ENCODE data around the gene TRIAP1. TPM values are rescaled to one million over a fixed set of nuclear protein-coding genes. Genes with fewer than 3 reads are reported as not detected.
"Not testable (repeated sequence)": the region's sequence is repeated elsewhere in the genome, so short reads cannot be mapped to it uniquely, and the experiment has no call there.

Gene TRIAP1
- total RNA-seq = 10 to 100 TPM; 11.5 to 16.2 (median 12.8) TPM
- polyA plus RNA-seq = 16.8 TPM
- long read RNA-seq, donor 1, transcript TRIAP1-202 (2 exons, 1,182 nt) = major isoform, 12 of 12 reads
- long read RNA-seq, donor 1, partial matches to known transcripts = 0 of 12 reads
- long read RNA-seq, donor 1, other reads (novel, unspliced or antisense) = 0 of 12 reads
- long read RNA-seq, donor 2, transcript TRIAP1-202 (2 exons, 1,182 nt) = major isoform, 5 of 7 reads
- long read RNA-seq, donor 2, partial matches to known transcripts = 0 of 7 reads
- long read RNA-seq, donor 2, other reads (novel, unspliced or antisense) = 2 of 7 reads
- long read RNA-seq, donor 3, transcript TRIAP1-202 (2 exons, 1,182 nt) = major isoform, 20 of 20 reads
- long read RNA-seq, donor 3, partial matches to known transcripts = 0 of 20 reads
- long read RNA-seq, donor 3, other reads (novel, unspliced or antisense) = 0 of 20 reads
- long read RNA-seq, donor 4, partial matches to known transcripts = 0 of 5 reads
- long read RNA-seq, donor 4, other reads (novel, unspliced or antisense) = 1 of 5 reads

GRCh38 chr12:120445911-120446843 is at the start of gene TRIAP1, which contains the start of gene GATC:
Gene TRIAP1, minus strand, starts transcription at chr12:120446384. Its CDS starts 12 bp downstream, at chr12:120446372.
Gene GATC, plus strand, starts transcription at chr12:120446444. Its CDS starts 37 bp downstream, at chr12:120446481.
- Histone ChIP-seq H3K9me3 (ENCODE audit: control insufficient read depth, low read length) (no peaks in the 10 kb centered on the region), H3K4me1 (ENCODE audit: control insufficient read depth, insufficient read depth, low read length) (peaks cover 5% of the 10 kb centered on the region), H3K4me3 (ENCODE audit: low read length) (peak within 1 kb of the TSS; percentile 84), H3K27me3 (ENCODE audit: control insufficient read depth, insufficient read depth) (no peaks in the 10 kb centered on the region), H3K27ac (ENCODE audit: low read length) (peak within 1 kb of the TSS; percentile 83)
- peak; percentile 97 to 98 for ATAC-seq
- DNase-seq = peak; percentile 84 to 94 (median 94)
- under 1% methylated on average over 73 of the region's 73 CpGs for WGBS
- intact Hi-C loops (cut with DNase I) = no loop called here

- no peaks in the 10 kb centered on the region for H3K27me3 ChIP-seq (ENCODE audit: control insufficient read depth, insufficient read depth)
- peak overlapping the region; percentile 59 for H3K4me3 ChIP-seq (ENCODE audit: low read length)
- no peaks in the 10 kb centered on the region for H3K9me3 ChIP-seq (ENCODE audit: control insufficient read depth, low read length)
- peaks cover 3% of the 10 kb centered on the region for H3K4me1 ChIP-seq (ENCODE audit: control insufficient read depth, insufficient read depth, low read length)
- WGBS = 16% methylated on average over 17 of the region's 17 CpGs
- ATAC-seq (peak in 1 of 2 donors; percentile 1), DNase-seq (peak in 1 of 3 donors; percentile 53)
- intact Hi-C loops (cut with DNase I) = no loop called here
- H3K27ac ChIP-seq (ENCODE audit: low read length) = no peak overlapping the region
Observed at GRCh38 chr12:120495186-120495730, 49.1 kb upstream of the TRIAP1 start.

GRCh38 chr12:120490833-120491512 is 44.8 kb upstream of the TRIAP1 start:
- Histone ChIP-seq H3K4me3 (ENCODE audit: low read length) (no peak overlapping the region), H3K27ac (ENCODE audit: low read length) (no peak overlapping the region), H3K9me3 (ENCODE audit: control insufficient read depth, low read length) (no peaks in the 10 kb centered on the region), H3K27me3 (ENCODE audit: control insufficient read depth, insufficient read depth) (no peaks in the 10 kb centered on the region), H3K4me1 (ENCODE audit: control insufficient read depth, insufficient read depth, low read length) (peaks cover 3% of the 10 kb centered on the region)
- WGBS = 66% methylated on average over 2 of the region's 2 CpGs
- intact Hi-C loops (cut with DNase I) = no loop called here
- DNase-seq = peak; percentile 44 to 76 (median 73)
- peak in 1 of 2 donors; percentile 9 for ATAC-seq

DNA sequence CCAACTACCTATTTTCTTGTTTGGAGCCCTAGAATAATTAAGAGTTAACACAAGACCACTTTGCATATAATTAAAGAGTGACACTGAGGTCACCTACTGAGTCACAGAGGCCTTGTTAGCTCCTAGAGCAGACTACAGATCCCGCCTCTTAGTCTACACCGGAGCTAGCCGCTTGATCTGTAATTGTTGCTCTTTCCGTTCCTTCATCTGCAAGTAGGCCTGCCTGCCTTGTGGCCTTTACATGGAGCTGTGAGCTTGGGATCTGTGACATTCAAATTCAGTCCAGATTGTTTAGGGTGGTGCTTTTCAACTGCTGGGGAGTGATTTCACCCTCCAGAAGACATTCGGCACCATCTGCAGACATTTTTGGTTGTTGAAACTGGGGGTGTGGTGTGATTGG is 44.1 kb upstream of the TRIAP1 start:
- H3K4me1 ChIP-seq (ENCODE audit: control insufficient read depth, insufficient read depth, low read length) = peaks cover 3% of the 10 kb centered on the region
- WGBS = 93% methylated on average over 5 of the region's 5 CpGs
- no peaks in the 10 kb centered on the region for H3K27me3 ChIP-seq (ENCODE audit: control insufficient read depth, insufficient read depth)
- H3K27ac ChIP-seq (ENCODE audit: low read length) = no peak overlapping the region
- DNase-seq (no peak), ATAC-seq (no peak)
- H3K9me3 ChIP-seq (ENCODE audit: control insufficient read depth, low read length) = no peaks in the 10 kb centered on the region
- no peak overlapping the region for H3K4me3 ChIP-seq (ENCODE audit: low read length)
- intact Hi-C loops (cut with DNase I) = no loop called here

- WGBS = 88% methylated on average over 4 of the region's 4 CpGs
Observed at GRCh38 chr12:120489018-120489417, 42.8 kb upstream of the TRIAP1 start.

DNA sequence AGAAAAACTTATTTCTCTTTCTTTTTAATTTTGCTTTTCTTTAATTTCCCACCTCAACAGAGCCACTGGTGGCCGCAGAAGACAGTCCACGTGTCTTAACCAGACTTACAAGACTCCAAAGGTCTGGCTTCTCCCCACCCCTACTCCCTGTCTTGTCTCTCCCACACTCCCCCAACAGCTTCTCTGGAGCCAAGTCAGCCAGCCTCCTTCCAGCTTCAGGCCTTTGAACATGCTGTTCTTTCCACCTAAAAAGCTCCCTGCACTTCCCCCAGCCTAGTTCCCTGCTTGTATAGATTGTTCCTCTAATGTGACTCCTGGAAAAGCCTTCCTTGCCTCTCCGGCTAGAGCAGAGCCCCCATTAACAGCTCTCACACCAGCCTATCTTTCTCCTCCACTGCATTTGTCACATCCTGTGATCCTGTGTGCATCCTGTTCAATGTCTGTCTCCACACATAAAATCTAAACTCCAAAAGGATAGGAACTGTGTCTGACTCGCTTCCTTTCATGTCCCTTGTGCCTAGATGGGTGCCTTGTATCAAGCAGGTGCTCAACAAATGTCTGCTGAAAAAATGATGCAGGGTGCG is 42.0 kb upstream of the TRIAP1 start:
- Histone ChIP-seq H3K4me1 (ENCODE audit: control insufficient read depth, insufficient read depth, low read length) (no peaks in the 10 kb centered on the region), H3K9me3 (ENCODE audit: control insufficient read depth, low read length) (no peaks in the 10 kb centered on the region), H3K4me3 (ENCODE audit: low read length) (no peak overlapping the region), H3K27me3 (ENCODE audit: control insufficient read depth, insufficient read depth) (no peaks in the 10 kb centered on the region), H3K27ac (ENCODE audit: low read length) (no peak overlapping the region)
- DNase-seq (no peak), ATAC-seq (no peak)
- intact Hi-C loops (cut with DNase I) = no loop called here
- 69% methylated on average over 5 of the region's 5 CpGs for WGBS

More at GRCh38 chr12:120489018-120489417, 42.8 kb upstream of the TRIAP1 start:
- intact Hi-C loops (cut with DNase I) = no loop called here
- no peak for DNase-seq
- Histone ChIP-seq H3K9me3 (ENCODE audit: control insufficient read depth, low read length) (no peaks in the 10 kb centered on the region), H3K4me1 (ENCODE audit: control insufficient read depth, insufficient read depth, low read length) (no peaks in the 10 kb centered on the region), H3K27me3 (ENCODE audit: control insufficient read depth, insufficient read depth) (no peaks in the 10 kb centered on the region), H3K4me3 (ENCODE audit: low read length) (no peak overlapping the region), H3K27ac (ENCODE audit: low read length) (no peak overlapping the region)
- no peak for ATAC-seq

GRCh38 chr12:120487552-120487951 is 41.4 kb upstream of the TRIAP1 start:
- H3K4me3 ChIP-seq (ENCODE audit: low read length); ATAC-seq; H3K4me1 ChIP-seq (ENCODE audit: control insufficient read depth, insufficient read depth, low read length); intact Hi-C loops (cut with DNase I); H3K27me3 ChIP-seq (ENCODE audit: control insufficient read depth, insufficient read depth); H3K27ac ChIP-seq (ENCODE audit: low read length); DNase-seq; H3K9me3 ChIP-seq (ENCODE audit: control insufficient read depth, low read length): not testable (repeated sequence)
- WGBS = 70% methylated on average over 7 of the region's 7 CpGs

- Histone ChIP-seq H3K27ac (ENCODE audit: low read length) (no peak overlapping the region), H3K4me3 (ENCODE audit: low read length) (no peak overlapping the region), H3K27me3 (ENCODE audit: control insufficient read depth, insufficient read depth) (no peaks in the 10 kb centered on the region), H3K4me1 (ENCODE audit: control insufficient read depth, insufficient read depth, low read length) (no peaks in the 10 kb centered on the region), H3K9me3 (ENCODE audit: control insufficient read depth, low read length) (no peaks in the 10 kb centered on the region)
- ATAC-seq (no peak), DNase-seq (no peak)
- intact Hi-C loops (cut with DNase I) = no loop called here
- 90% methylated on average over 7 of the region's 7 CpGs for whole genome bisulfite sequencing
Observed at GRCh38 chr12:120485961-120486881, 40.0 kb upstream of the TRIAP1 start.

DNA sequence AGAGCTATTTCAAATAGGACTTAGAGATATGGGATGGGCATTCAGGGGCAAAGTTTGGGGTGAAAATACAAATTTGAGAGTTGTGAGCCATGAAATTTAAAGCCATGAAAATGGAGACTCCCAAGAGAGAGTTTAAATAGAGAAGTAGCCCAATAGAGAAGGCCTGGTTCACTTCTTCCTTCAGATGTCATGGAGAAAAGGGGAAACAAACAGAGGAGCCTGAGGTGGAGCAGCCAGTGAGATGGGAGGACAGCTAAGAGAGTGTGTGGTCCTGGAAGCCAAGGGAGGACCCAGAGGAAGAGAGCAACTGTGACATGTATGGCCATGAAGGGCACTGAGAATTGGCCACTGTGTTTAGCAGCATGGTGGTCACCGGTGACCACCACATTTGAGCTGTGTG is 37.4 kb upstream of the TRIAP1 start:
- H3K9me3 ChIP-seq (ENCODE audit: control insufficient read depth, low read length) = no peaks in the 10 kb centered on the region
- H3K4me3 ChIP-seq (ENCODE audit: low read length) = no peak overlapping the region
- 96% methylated on average over 1 of the region's 1 CpG for WGBS
- H3K27ac ChIP-seq (ENCODE audit: low read length) = no peak overlapping the region
- no peak for ATAC-seq
- H3K4me1 ChIP-seq (ENCODE audit: control insufficient read depth, insufficient read depth, low read length) = no peaks in the 10 kb centered on the region
- no peak for DNase-seq
- intact Hi-C loops (cut with DNase I) = no loop called here
- no peaks in the 10 kb centered on the region for H3K27me3 ChIP-seq (ENCODE audit: control insufficient read depth, insufficient read depth)
